Nephron progenitor cell (in vitro differentiated cells): ENCODE data around the gene ADAMTS15.

Source experiments
- DNase-seq: peaks from one replicate; pipeline ENCODE4 v3.0.0; 2021
- H3K27ac Mint-ChIP-seq: 2 replicates; pipeline ENCODE4 v1.8.0; 2021; ENCODE audit warnings: mild to moderate bottlenecking, moderate library complexity, mixed read lengths
- H3K27me3 Mint-ChIP-seq: 2 replicates; pipeline ENCODE4 v1.8.0; 2021; ENCODE audit warnings: mild to moderate bottlenecking, low read depth, mixed read lengths; ENCODE audit not compliant: poor library complexity
- H3K36me3 Mint-ChIP-seq: 2 replicates; pipeline ENCODE4 v1.8.0; 2021; ENCODE audit warnings: low read depth, mixed read lengths
- H3K4me1 Mint-ChIP-seq: 2 replicates; pipeline ENCODE4 v1.8.0; 2021; ENCODE audit warnings: mixed read lengths
- H3K4me3 Mint-ChIP-seq: 2 replicates; pipeline ENCODE4 v1.8.0; 2021; ENCODE audit warnings: mild to moderate bottlenecking, moderate library complexity, mixed read lengths
- H3K9me3 Mint-ChIP-seq: 2 replicates; pipeline ENCODE4 v1.8.0; 2021; ENCODE audit warnings: mild to moderate bottlenecking, moderate library complexity, mixed read lengths
- TF ChIP-seq, protein P1 (sequence below): fragments of 200-600 bp; sonication (generic); IDR thresholded peaks from 2 replicates; pipeline ENCODE4 v1.5.0; 2021; ENCODE audit warnings: antibody characterized with exemption

Gene ADAMTS15

DNA sequence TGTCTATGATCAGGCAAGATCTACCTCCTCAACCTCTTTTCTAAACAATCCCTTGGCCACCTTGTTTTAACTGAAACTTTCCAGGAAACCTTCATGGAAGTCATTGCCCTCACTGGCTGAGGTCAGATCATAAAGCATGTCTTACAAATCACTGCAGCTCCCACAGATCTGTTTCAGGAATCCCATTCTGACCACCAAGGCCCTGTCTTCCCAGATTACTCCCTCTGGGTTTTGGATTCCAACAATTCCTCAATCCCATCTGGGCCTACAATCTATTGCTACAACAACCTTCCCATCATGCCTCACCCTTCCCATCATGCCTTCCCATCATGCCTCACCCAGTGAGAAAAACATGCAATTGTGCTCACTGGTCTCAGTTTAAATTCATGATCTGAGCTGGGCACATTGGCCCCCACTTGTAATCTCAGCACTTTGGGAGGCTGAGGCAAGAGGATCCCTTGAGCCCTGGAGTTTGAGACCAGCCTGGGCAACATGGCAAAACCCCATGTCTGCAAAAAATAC lies 15.9 kb downstream of the ADAMTS15 start:
- TF ChIP-seq, protein P1, sequence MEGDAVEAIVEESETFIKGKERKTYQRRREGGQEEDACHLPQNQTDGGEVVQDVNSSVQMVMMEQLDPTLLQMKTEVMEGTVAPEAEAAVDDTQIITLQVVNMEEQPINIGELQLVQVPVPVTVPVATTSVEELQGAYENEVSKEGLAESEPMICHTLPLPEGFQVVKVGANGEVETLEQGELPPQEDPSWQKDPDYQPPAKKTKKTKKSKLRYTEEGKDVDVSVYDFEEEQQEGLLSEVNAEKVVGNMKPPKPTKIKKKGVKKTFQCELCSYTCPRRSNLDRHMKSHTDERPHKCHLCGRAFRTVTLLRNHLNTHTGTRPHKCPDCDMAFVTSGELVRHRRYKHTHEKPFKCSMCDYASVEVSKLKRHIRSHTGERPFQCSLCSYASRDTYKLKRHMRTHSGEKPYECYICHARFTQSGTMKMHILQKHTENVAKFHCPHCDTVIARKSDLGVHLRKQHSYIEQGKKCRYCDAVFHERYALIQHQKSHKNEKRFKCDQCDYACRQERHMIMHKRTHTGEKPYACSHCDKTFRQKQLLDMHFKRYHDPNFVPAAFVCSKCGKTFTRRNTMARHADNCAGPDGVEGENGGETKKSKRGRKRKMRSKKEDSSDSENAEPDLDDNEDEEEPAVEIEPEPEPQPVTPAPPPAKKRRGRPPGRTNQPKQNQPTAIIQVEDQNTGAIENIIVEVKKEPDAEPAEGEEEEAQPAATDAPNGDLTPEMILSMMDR: no peak
- no peak overlapping the region for H3K27ac Mint-ChIP-seq

DNA sequence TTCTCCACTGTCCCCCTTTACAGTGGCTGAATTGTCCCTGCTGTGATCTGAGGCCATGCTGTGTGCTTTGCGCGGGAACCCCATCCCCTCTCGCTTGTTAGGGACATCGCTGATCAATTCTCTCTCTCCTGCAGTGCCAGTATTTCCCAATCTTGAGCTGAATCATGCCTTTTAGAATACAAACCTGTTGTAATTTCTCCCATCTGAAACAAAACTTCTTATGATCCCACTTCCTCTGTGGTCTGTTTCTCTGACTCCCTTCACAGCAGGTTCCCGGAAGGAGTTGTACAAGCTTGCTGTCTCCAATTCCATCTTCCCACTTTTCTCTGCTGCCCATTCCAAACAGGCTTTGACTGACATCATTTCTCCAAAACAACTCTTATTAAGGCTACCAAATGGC lies 16.8 kb downstream of the ADAMTS15 start:
- TF ChIP-seq, protein P1: no peak
- H3K4me1 Mint-ChIP-seq: no peaks in the 10 kb centered on the region
- no peak overlapping the region for H3K4me3 Mint-ChIP-seq
- peaks cover 6% of the 10 kb centered on the region for H3K36me3 Mint-ChIP-seq
- H3K27ac Mint-ChIP-seq: no peak overlapping the region
- H3K9me3 Mint-ChIP-seq: no peaks in the 10 kb centered on the region
- DNase-seq: no peak
- peaks cover 9% of the 10 kb centered on the region for H3K27me3 Mint-ChIP-seq

More for the DNA sequence above, 15.9 kb downstream of the ADAMTS15 start:
- DNase-seq: no peak
- peaks cover 10% of the 10 kb centered on the region for H3K27me3 Mint-ChIP-seq
- no peaks in the 10 kb centered on the region for H3K9me3 Mint-ChIP-seq
- peaks cover 6% of the 10 kb centered on the region for H3K36me3 Mint-ChIP-seq
- H3K4me1 Mint-ChIP-seq: no peaks in the 10 kb centered on the region
- H3K4me3 Mint-ChIP-seq: no peak overlapping the region

DNA sequence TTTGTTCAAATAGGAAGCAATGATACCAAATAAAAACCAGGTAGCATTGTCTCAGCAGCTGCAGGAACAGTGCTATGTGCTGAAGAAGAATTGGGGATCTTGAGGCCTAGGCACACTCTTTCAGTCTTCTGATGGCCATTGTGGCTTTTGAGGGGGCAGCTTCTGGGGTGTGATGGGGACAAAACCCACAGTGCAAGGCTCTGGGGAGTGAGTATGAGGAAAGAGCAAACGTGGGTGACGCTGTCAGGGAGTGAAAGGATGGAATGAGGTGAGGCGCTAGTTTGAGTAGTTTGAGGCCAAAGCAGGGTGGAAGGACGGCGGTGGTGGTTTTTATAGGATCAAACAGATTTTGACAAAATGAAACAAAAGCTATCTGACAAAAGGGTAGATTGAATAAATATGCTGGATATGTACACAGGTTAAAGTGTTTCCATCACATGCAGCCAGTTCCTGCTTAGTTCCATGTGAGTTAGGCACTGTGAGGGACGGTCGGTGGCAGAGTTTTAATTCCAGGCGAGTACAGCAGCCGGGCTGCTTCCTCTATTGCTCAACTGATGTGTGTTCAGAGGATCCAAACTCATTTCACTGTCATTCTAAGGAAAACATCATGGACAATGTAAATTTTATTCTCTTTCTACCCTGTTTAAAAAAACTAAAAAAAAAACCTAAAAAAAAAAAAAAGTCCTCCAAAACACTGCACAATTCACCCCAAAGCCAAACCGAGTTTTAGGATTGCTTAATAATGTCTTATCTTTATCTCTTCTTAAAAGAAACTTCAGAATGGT lies 18.9 kb downstream of the ADAMTS15 start:
- Mint-ChIP-seq H3K4me1 (no peaks in the 10 kb centered on the region), H3K27me3 (peaks cover 3% of the 10 kb centered on the region)

DNA sequence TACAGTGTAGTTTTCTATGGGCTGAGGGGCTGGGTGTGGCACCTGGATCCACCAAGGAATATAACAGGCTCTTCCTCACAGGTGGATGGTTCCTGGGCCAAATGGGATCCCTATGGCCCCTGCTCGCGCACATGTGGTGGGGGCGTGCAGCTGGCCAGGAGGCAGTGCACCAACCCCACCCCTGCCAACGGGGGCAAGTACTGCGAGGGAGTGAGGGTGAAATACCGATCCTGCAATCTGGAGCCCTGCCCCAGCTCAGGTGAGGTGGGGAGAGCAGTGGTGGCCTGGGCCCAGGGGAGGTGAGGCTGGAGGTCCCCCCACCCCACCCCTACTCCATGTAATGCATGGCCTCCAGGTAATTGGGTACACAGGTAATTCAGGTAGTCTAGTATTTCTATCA lies 20.7 kb downstream of the ADAMTS15 start:
- no peak for DNase-seq
- TF ChIP-seq, protein P1: no peak
- Mint-ChIP-seq H3K4me1 (no peaks in the 10 kb centered on the region), H3K27me3 (peaks cover 3% of the 10 kb centered on the region), H3K36me3 (peaks cover 22% of the 10 kb centered on the region), H3K27ac (no peak overlapping the region), H3K4me3 (no peak overlapping the region), H3K9me3 (no peaks in the 10 kb centered on the region)

More for the DNA sequence above, 18.9 kb downstream of the ADAMTS15 start:
- no peak overlapping the region for H3K27ac Mint-ChIP-seq
- H3K36me3 Mint-ChIP-seq: peaks cover 16% of the 10 kb centered on the region
- DNase-seq: no peak
- TF ChIP-seq, protein P1: no peak
- H3K4me3 Mint-ChIP-seq: no peak overlapping the region
- H3K9me3 Mint-ChIP-seq: no peaks in the 10 kb centered on the region

DNA sequence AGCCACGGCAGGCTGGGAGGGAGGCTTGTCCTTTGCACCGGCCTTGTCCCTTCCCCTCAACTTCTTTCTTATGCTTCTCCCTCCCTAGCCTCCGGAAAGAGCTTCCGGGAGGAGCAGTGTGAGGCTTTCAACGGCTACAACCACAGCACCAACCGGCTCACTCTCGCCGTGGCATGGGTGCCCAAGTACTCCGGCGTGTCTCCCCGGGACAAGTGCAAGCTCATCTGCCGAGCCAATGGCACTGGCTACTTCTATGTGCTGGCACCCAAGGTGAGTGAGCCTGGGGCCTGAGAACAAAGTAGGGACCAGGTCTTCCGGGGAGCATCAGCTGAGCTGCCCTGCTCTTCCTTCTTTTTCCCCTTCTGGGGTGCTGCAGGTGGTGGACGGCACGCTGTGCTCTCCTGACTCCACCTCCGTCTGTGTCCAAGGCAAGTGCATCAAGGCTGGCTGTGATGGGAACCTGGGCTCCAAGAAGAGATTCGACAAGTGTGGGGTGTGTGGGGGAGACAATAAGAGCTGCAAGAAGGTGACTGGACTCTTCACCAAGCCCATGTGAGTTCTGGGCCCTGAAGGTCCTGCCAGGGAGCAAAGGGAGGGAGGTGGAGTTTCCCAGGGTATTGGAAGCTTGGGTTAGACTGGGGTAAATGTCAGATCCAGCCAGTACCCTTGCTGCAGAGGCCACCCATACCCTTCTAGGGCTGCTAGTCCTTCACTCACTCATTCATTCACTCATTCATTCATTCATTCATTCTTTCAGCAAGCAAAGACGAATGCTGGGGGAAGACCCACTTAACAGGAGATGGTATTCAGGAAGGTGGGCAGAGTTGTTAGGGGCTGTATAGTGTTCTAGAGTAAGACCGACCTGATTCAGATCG lies 22.6 kb downstream of the ADAMTS15 start:
- TF ChIP-seq, protein P1: no peak
- Mint-ChIP-seq H3K4me3 (no peak overlapping the region), H3K9me3 (no peaks in the 10 kb centered on the region), H3K27me3 (peaks cover 3% of the 10 kb centered on the region), H3K27ac (no peak overlapping the region), H3K4me1 (peaks cover 4% of the 10 kb centered on the region), H3K36me3 (peaks cover 22% of the 10 kb centered on the region)
- no peak for DNase-seq
